ENCODE results near the gene NETO2. TPM values are rescaled to one million over a fixed set of nuclear protein-coding genes. Genes with fewer than 3 reads are reported as not detected.

The NETO2 gene
- total and polyA plus RNA-seq, 9 of the 15 experiments (the other 6 are each of a cell fraction or from before 2014, with no cell fraction given): 4.1 to 37.0 (median 22.2) TPM

DNA sequence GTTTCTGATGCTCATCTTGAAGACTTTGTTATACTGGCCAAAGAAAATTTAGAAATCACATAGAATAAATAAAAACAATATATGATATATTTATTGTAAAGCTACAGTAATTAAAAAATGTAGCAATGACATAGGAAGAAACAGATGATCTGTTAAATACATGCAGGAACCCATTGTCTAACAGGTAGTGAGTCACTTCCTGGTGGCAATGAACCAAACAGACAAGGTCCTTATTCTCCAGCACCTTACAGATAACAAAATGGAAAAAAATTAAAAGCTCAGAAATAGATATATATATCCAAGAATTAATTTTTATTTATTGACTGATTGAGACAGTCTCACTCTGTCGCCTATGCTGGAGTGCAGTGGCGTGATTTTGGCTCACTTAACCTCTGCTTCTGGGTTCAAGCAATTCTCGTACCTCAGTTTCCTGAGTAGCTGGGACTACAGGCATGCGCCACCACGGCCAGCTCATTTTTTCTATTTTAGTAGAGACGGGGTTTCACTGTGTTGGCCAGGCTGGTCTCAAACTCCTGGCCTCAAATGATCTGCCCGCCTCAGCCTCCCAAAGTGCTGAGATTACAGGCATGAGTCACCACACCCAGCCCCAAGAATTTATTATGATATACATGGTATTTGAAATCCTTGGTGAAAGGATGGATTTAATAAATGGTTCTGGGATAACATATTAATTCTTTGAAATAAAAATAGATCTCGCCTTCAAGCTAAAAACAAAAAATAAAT lies 7.5 kb downstream of the NETO2 start (continued):
- TF ChIP-seq ZNF280A (IDR thresholded peaks at IDR 0.05; ENCODE audit: low read depth, partially characterized antibody) (no peak), ZNF121 (CRISPR knock-in tag; conservative IDR thresholded peaks at IDR 0.05) (no peak), U2AF2 (optimal IDR thresholded peaks at IDR 0.05; ENCODE audit: low read depth, low read length) (no peak), ATF2 (CRISPR knock-in tag; IDR thresholded peaks at IDR 0.05) (no peak), ZNF3 (CRISPR knock-in tag; IDR thresholded peaks at IDR 0.05) (no peak), ZNF197 (CRISPR knock-in tag; IDR thresholded peaks at IDR 0.05; ENCODE audit: low read depth) (no peak), KDM1A (IDR thresholded peaks at IDR 0.05) (peak; percentile 78 to 79), ZNF184 (CRISPR knock-in tag; IDR thresholded peaks at IDR 0.05) (no peak), SMAD1 (IDR thresholded peaks at IDR 0.05; ENCODE audit: low read depth, low read length, partially characterized antibody) (no peak), RREB1 (CRISPR knock-in tag; IDR thresholded peaks at IDR 0.05) (no peak), ARID1B (IDR thresholded peaks at IDR 0.05) (0 out of 2 replicates have a peak, but pooled peaks have one; percentile 14), PHF8 (IDR thresholded peaks at IDR 0.05; ENCODE audit: borderline replicate concordance, low read length) (no peak), CBX1 (IDR thresholded peaks at IDR 0.05; ENCODE audit: low read depth) (no peak), MTF1 (CRISPR knock-in tag; IDR thresholded peaks at IDR 0.05; ENCODE audit: borderline replicate concordance) (no peak), NR2C1 (IDR thresholded peaks at IDR 0.05) (no peak), NR2C1 (tag; IDR thresholded peaks at IDR 0.05) (no peak), HDAC6 (IDR thresholded peaks at IDR 0.05; ENCODE audit: low read depth, low read length) (no peak), TRIM28 (IDR thresholded peaks at IDR 0.05) (no peak), ZNF239 (CRISPR knock-in tag; IDR thresholded peaks at IDR 0.05) (no peak), ETV1 (tag; conservative IDR thresholded peaks at IDR 0.05; ENCODE audit: low read depth) (0 out of 2 replicates have a peak, but pooled peaks have one; percentile 42)
- TF ChIP-seq, protein P1, sequence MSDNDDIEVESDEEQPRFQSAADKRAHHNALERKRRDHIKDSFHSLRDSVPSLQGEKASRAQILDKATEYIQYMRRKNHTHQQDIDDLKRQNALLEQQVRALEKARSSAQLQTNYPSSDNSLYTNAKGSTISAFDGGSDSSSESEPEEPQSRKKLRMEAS (CRISPR knock-in tag; IDR thresholded peaks at IDR 0.05): no peak
